ENCODE results near the gene LCN12.

The LCN12 gene

GRCh38 chr9:136927343-136928271, 24.5 kb upstream of the LCN12 start:
- DNase-seq: no peak

- no peak for DNase-seq
Observed at GRCh38 chr9:136928591-136928990, 23.5 kb upstream of the LCN12 start.

GRCh38 chr9:136930014-136930413, 22.1 kb upstream of the LCN12 start:
- no peak for DNase-seq

GRCh38 chr9:136931611-136932130, 20.4 kb upstream of the LCN12 start:
- DNase-seq: no peak

- no peak for DNase-seq
Observed at GRCh38 chr9:136934277-136934676, 17.8 kb upstream of the LCN12 start.

- DNase-seq: no peak
Observed at GRCh38 chr9:136935651-136936050, 16.4 kb upstream of the LCN12 start.

- no peak for DNase-seq
Observed at GRCh38 chr9:136936645-136937170, 15.4 kb upstream of the LCN12 start.

GRCh38 chr9:136937186-136938001, 14.7 kb upstream of the LCN12 start:
- DNase-seq: no peak

GRCh38 chr9:136939431-136939995, 12.6 kb upstream of the LCN12 start:
- DNase-seq: no peak

- no peak for DNase-seq
Observed at GRCh38 chr9:136939996-136940525, 12.0 kb upstream of the LCN12 start.

GRCh38 chr9:136940526-136941230, 11.4 kb upstream of the LCN12 start:
- no peak for DNase-seq

GRCh38 chr9:136941231-136942111, 10.6 kb upstream of the LCN12 start:
- DNase-seq: no peak

GRCh38 chr9:136942112-136942880, 9.8 kb upstream of the LCN12 start:
- no peak for DNase-seq

- DNase-seq: no peak
Observed at GRCh38 chr9:136942881-136943230, 9.2 kb upstream of the LCN12 start.

- no peak for DNase-seq
Observed at GRCh38 chr9:136943291-136944211, 8.5 kb upstream of the LCN12 start.

GRCh38 chr9:136944212-136944518, 7.9 kb upstream of the LCN12 start:
- DNase-seq: no peak

- DNase-seq: peak; percentile 92
Observed at GRCh38 chr9:136944519-136945332, 7.3 kb upstream of the LCN12 start, which contains the start of the genes C8G and FBXW5. Gene C8G (plus strand): TSS chr9:136945243. CDS start chr9:136945321, 78 bp downstream. Gene FBXW5 (minus strand): TSS chr9:136944738. CDS start chr9:136944083, 655 bp downstream.
